Natural killer cell (primary cell): ENCODE measurements around the gene NAB2. TPM values are rescaled to one million over a fixed set of nuclear protein-coding genes. Genes with fewer than 3 reads are reported as not detected.

Experiments used
- ATAC-seq, 3 donors: fragments of 150-1000 bp in 2 of 3; fragments of 200-7000 bp in 1 of 3; cut with Tn5 transposase; 1 replicate in 1 of 3; 2 replicates in 2 of 3; pipeline ENCODE4 v1.10.0; 2021; ENCODE audit warnings: mild to moderate bottlenecking in 2 of 3, moderate library complexity in 2 of 3
- DNase-seq, 2 donors: peaks; one replicate each; pipeline versions ENCODE4 v3.0.0 to v3.0.0-alpha.2; 2013 to 2021; ENCODE audit warnings: mixed read lengths in 1 of 2
- H3K27ac ChIP-seq: one replicate; pipeline ENCODE4 v1.5.1; 2013; ENCODE audit warnings: mild to moderate bottlenecking, low read length
- H3K27me3 ChIP-seq: one replicate; pipeline ENCODE4 v1.6.1; 2013; ENCODE audit warnings: low read length; ENCODE audit not compliant: control insufficient read depth, insufficient read depth
- H3K36me3 ChIP-seq: one replicate; pipeline ENCODE4 v1.6.1; 2013; ENCODE audit warnings: low read length; ENCODE audit not compliant: control insufficient read depth, insufficient read depth
- H3K4me1 ChIP-seq: one replicate; pipeline ENCODE4 v1.6.1; 2013; ENCODE audit warnings: low read length; ENCODE audit not compliant: control insufficient read depth, insufficient read depth
- H3K4me3 ChIP-seq: one replicate; pipeline ENCODE4 v1.5.1; 2013; ENCODE audit warnings: low read length
- H3K9me3 ChIP-seq: one replicate; pipeline ENCODE4 v1.6.1; 2013; ENCODE audit warnings: low read length; ENCODE audit not compliant: control insufficient read depth, insufficient read depth
- H3K27ac Mint-ChIP-seq, 2 donors: one replicate each; pipeline ENCODE4 v1.8.0; 2022; ENCODE audit warnings: mild to moderate bottlenecking in 2 of 2, mixed read lengths in 2 of 2, moderate library complexity in 1 of 2
- H3K27me3 Mint-ChIP-seq, 2 donors: one replicate each; pipeline ENCODE4 v1.8.0; 2022; ENCODE audit warnings: low read depth in 2 of 2, mixed read lengths in 2 of 2
- H3K36me3 Mint-ChIP-seq: one replicate; pipeline ENCODE4 v1.8.0; 2022; ENCODE audit warnings: mixed read lengths
- H3K4me1 Mint-ChIP-seq, 2 donors: one replicate each; pipeline ENCODE4 v1.8.0; 2022; ENCODE audit warnings: mixed read lengths in 2 of 2
- H3K4me3 Mint-ChIP-seq: one replicate; pipeline ENCODE4 v1.8.0; 2022; ENCODE audit warnings: mild to moderate bottlenecking, moderate library complexity, mixed read lengths
- H3K9me3 Mint-ChIP-seq, 2 donors: one replicate each; pipeline ENCODE4 v1.8.0; 2022; ENCODE audit warnings: mixed read lengths in 2 of 2
- WGBS: methylation state at CpG from one replicate; pipeline ENCODE4 v1.1.7; 2013; ENCODE audit warnings: missing lambda C conversion rate; ENCODE audit not compliant: insufficient coverage; 5-methylcytosine and 5-hydroxymethylcytosine counted together
- intact Hi-C: fragments of 100-400 bp; cut with micrococcal nuclease; formaldehyde crosslinking; loops from one replicate; pipeline ENCODE4 v1.14.2; 2022
- total RNA-seq, 4 donors: library from RNA; stranded (reverse); fragments of 120-200 nt in 1 of 4; gene quantifications; one replicate each; pipeline versions ENCODE4 v1.2.3 to v1.2.4, GENCODE V29; 2013 to 2022
- TF ChIP-seq, protein P1 (sequence below): fragments of 200-600 bp; IDR thresholded peaks from one replicate; pipeline ENCODE4 v1.8.0; 2022; ENCODE audit warnings: antibody characterized with exemption

The NAB2 gene
- total RNA-seq, 3 donors from 2014 or later (not counting 1 experiment from before 2014, with no cell fraction given): 4.2 to 7.0 (median 5.4) TPM

- H3K27me3 ChIP-seq: peaks cover 13% of the 10 kb centered on the region
- Mint-ChIP-seq H3K36me3 (no peaks in the 10 kb centered on the region), H3K9me3 (no peaks in the 10 kb centered on the region), H3K27me3 (peaks cover 8 to 9% of the 10 kb centered on the region in 2 donors), H3K4me3 (no peak overlapping the region), H3K27ac (no peak overlapping the region), H3K4me1 (peaks cover 11 to 19% of the 10 kb centered on the region in 2 donors)
- no peaks in the 10 kb centered on the region for H3K36me3 ChIP-seq
- WGBS: 33% methylated on average over 2 of the region's 2 CpGs
- intact Hi-C loops: loop anchor here (1.0 kb wide), 2 partner anchors 59 to 119 kb away; no protein-coding TSS in a partner anchor
- H3K9me3 ChIP-seq: no peaks in the 10 kb centered on the region
- no peak for DNase-seq
- ATAC-seq: no peak
- TF ChIP-seq, protein P1, sequence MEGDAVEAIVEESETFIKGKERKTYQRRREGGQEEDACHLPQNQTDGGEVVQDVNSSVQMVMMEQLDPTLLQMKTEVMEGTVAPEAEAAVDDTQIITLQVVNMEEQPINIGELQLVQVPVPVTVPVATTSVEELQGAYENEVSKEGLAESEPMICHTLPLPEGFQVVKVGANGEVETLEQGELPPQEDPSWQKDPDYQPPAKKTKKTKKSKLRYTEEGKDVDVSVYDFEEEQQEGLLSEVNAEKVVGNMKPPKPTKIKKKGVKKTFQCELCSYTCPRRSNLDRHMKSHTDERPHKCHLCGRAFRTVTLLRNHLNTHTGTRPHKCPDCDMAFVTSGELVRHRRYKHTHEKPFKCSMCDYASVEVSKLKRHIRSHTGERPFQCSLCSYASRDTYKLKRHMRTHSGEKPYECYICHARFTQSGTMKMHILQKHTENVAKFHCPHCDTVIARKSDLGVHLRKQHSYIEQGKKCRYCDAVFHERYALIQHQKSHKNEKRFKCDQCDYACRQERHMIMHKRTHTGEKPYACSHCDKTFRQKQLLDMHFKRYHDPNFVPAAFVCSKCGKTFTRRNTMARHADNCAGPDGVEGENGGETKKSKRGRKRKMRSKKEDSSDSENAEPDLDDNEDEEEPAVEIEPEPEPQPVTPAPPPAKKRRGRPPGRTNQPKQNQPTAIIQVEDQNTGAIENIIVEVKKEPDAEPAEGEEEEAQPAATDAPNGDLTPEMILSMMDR: no peak
- H3K27ac ChIP-seq: no peak overlapping the region
- H3K4me3 ChIP-seq: no peak overlapping the region
- H3K4me1 ChIP-seq: peaks cover 21% of the 10 kb centered on the region
Observed at GRCh38 chr12:57123813-57124212, 34.9 kb downstream of the NAB2 start.

- 26% methylated on average over 10 of the region's 10 CpGs for WGBS
- Histone ChIP-seq H3K27me3 (peaks cover 19% of the 10 kb centered on the region), H3K36me3 (no peaks in the 10 kb centered on the region), H3K4me3 (no peak overlapping the region), H3K27ac (no peak overlapping the region), H3K4me1 (peaks cover 23% of the 10 kb centered on the region), H3K9me3 (no peaks in the 10 kb centered on the region)
- intact Hi-C loops: loop anchor here (1.0 kb wide), 2 partner anchors 59 to 119 kb away; no protein-coding TSS in a partner anchor
- no peaks in the 10 kb centered on the region for H3K36me3 Mint-ChIP-seq
- TF ChIP-seq, protein P1: peak; percentile 85
- peak; percentile 79 to 91 (median 82) for ATAC-seq
- H3K4me1 Mint-ChIP-seq: peaks cover 11 to 20% of the 10 kb centered on the region in 2 donors
- no peaks in the 10 kb centered on the region for H3K9me3 Mint-ChIP-seq
- H3K27me3 Mint-ChIP-seq: peaks cover 8 to 9% of the 10 kb centered on the region in 2 donors
- DNase-seq: peak; percentile 61 to 90
- H3K27ac Mint-ChIP-seq: no peak overlapping the region
- H3K4me3 Mint-ChIP-seq: peak overlapping the region; percentile 43
Observed at GRCh38 chr12:57124261-57124877, 35.5 kb downstream of the NAB2 start.

DNA sequence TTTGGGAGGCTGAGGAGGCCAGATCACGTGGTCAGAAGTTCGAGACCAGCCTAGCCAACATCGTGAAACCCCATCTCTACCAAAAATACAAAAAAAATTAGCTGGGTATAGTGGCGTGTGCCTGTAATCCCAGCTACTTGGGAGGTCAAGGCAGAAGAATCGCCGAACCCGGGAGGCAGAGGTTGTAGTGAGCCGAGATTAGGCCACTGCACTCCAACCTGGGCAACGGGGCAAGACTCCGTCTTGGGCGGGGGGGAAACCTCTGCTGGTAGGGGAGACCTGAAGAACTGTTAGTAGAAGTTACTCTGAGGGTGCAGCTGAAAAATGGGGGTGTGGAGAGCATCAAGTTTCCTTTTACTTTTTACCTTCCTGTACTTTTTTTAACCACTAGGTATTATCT lies 37.1 kb downstream of the NAB2 start:
- Histone ChIP-seq H3K36me3 (no peaks in the 10 kb centered on the region), H3K4me3 (no peak overlapping the region), H3K4me1 (peaks cover 23% of the 10 kb centered on the region), H3K27ac (no peak overlapping the region), H3K9me3 (no peaks in the 10 kb centered on the region), H3K27me3 (peaks cover 22% of the 10 kb centered on the region)
- Mint-ChIP-seq H3K4me3 (peak overlapping the region; percentile 45), H3K27ac (no peak overlapping the region), H3K9me3 (no peaks in the 10 kb centered on the region), H3K36me3 (no peaks in the 10 kb centered on the region), H3K4me1 (peaks cover 11 to 20% of the 10 kb centered on the region in 2 donors), H3K27me3 (peaks cover 20 to 24% of the 10 kb centered on the region in 2 donors)
- WGBS: 94% methylated on average over 11 of the region's 11 CpGs
- no peak for ATAC-seq
- TF ChIP-seq, protein P1: no peak
- intact Hi-C loops: no loop called here
- DNase-seq: no peak
